ENCODE results near the gene LDAF1. TPM values are rescaled to one million over a fixed set of nuclear protein-coding genes. Genes with fewer than 3 reads are reported as not detected.

LDAF1 gene
- total and polyA plus RNA-seq, 7 experiments from 2014 or later = 8.2 to 21.4 (median 15.8) TPM

GRCh38 chr16:21197112-21197511 is 38.6 kb downstream of the LDAF1 start:
- Mint-ChIP-seq H3K27me3 (peaks cover 5 to 37% (median 10%) of the 10 kb centered on the region in 5 donors), H3K9me3 (peaks cover 0 to 2% (median 0%) of the 10 kb centered on the region in 11 donors), H3K27ac (no peak overlapping the region), H3K4me1 (peaks cover 0 to 6% (median 0%) of the 10 kb centered on the region in 7 donors), H3K36me3 (no peaks in the 10 kb centered on the region), H3K4me3 (no peak overlapping the region)
- ATAC-seq = no peak
- Histone ChIP-seq H3K36me3 (ENCODE audit: control insufficient read depth in 2 of 3, insufficient read depth in 3 of 3, low read length in 3 of 3) (no peaks in the 10 kb centered on the region), H3K4me1 (ENCODE audit: control insufficient read depth in 2 of 2, insufficient read depth in 2 of 2, low read length in 2 of 2) (no peaks in the 10 kb centered on the region), H3K27ac (ENCODE audit: low read depth, low read length) (no peak overlapping the region), H3K4me3 (ENCODE audit: low read length) (no peak overlapping the region), H3K27me3 (ENCODE audit: control insufficient read depth in 2 of 2, insufficient read depth in 2 of 2, low read length in 2 of 2) (no peaks in the 10 kb centered on the region), H3K9me3 (ENCODE audit: control insufficient read depth in 2 of 3, low read length in 3 of 3) (no peaks in the 10 kb centered on the region)
- DNase-seq = no peak
- intact Hi-C loops (cut with micrococcal nuclease) = no loop called here
- ChIA-PET POLR2A (no interaction called here), CTCF (no interaction called here)

DNA sequence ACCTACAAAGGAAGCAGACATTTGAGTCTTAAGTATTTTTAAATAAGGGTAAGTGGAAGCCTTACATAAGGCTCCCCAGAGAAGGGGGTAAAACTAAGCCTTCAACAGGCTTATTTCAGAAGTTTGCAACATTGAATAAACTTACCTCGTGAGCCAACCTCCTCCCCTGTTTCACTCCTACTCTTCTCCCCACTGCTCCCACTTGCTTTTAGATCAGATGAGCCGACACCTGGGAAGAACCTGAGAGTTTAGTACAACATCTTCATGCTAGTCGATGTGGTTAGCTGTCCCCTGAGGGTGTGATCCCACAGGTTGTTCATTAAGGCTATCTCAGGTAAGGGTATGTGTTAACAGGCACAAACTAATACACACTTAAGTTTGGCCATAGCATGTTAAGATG is 39.1 kb downstream of the LDAF1 start:
- Histone ChIP-seq H3K27ac (ENCODE audit: low read depth, low read length) (no peak overlapping the region), H3K9me3 (ENCODE audit: control insufficient read depth in 2 of 3, low read length in 3 of 3) (no peaks in the 10 kb centered on the region), H3K4me1 (ENCODE audit: control insufficient read depth in 2 of 2, insufficient read depth in 2 of 2, low read length in 2 of 2) (no peaks in the 10 kb centered on the region), H3K4me3 (ENCODE audit: low read length) (no peak overlapping the region), H3K36me3 (ENCODE audit: control insufficient read depth in 2 of 3, insufficient read depth in 3 of 3, low read length in 3 of 3) (no peaks in the 10 kb centered on the region), H3K27me3 (ENCODE audit: control insufficient read depth in 2 of 2, insufficient read depth in 2 of 2, low read length in 2 of 2) (no peaks in the 10 kb centered on the region)
- DNase-seq (no peak), ATAC-seq (no peak)
- Mint-ChIP-seq H3K36me3 (no peaks in the 10 kb centered on the region), H3K27ac (no peak overlapping the region), H3K4me1 (peaks cover 0 to 6% (median 0%) of the 10 kb centered on the region in 7 donors), H3K4me3 (no peak overlapping the region), H3K27me3 (peaks cover 5 to 41% (median 10%) of the 10 kb centered on the region in 5 donors), H3K9me3 (peaks cover 0 to 2% (median 0%) of the 10 kb centered on the region in 11 donors)
- ChIA-PET POLR2A (no interaction called here), CTCF (no interaction called here)
- intact Hi-C loops (cut with micrococcal nuclease) = no loop called here

GRCh38 chr16:21199607-21200218 is 41.2 kb downstream of the LDAF1 start:
- CTCF ChIA-PET = no interaction called here
- peaks cover 0 to 1% (median 0%) of the 10 kb centered on the region in 11 donors for H3K9me3 Mint-ChIP-seq
- intact Hi-C loops (cut with micrococcal nuclease) = no loop called here
- DNase-seq (no peak), ATAC-seq (no peak)
- H3K27me3 ChIP-seq (ENCODE audit: control insufficient read depth in 2 of 2, insufficient read depth in 2 of 2, low read length in 2 of 2) = no peaks in the 10 kb centered on the region
- no peaks in the 10 kb centered on the region for H3K4me1 ChIP-seq (ENCODE audit: control insufficient read depth in 2 of 2, insufficient read depth in 2 of 2, low read length in 2 of 2)
- no peaks in the 10 kb centered on the region for H3K36me3 ChIP-seq (ENCODE audit: control insufficient read depth in 2 of 3, insufficient read depth in 3 of 3, low read length in 3 of 3)
- peaks cover 5 to 36% (median 12%) of the 10 kb centered on the region in 5 donors for H3K27me3 Mint-ChIP-seq
- no peak overlapping the region for H3K27ac Mint-ChIP-seq
- no peak overlapping the region for H3K4me3 ChIP-seq (ENCODE audit: low read length)
- no peaks in the 10 kb centered on the region for H3K36me3 Mint-ChIP-seq
- no peak overlapping the region for H3K27ac ChIP-seq (ENCODE audit: low read depth, low read length)
- H3K4me3 Mint-ChIP-seq = no peak overlapping the region
- peaks cover 0 to 2% (median 0%) of the 10 kb centered on the region in 7 donors for H3K4me1 Mint-ChIP-seq
- no peaks in the 10 kb centered on the region for H3K9me3 ChIP-seq (ENCODE audit: control insufficient read depth in 2 of 3, low read length in 3 of 3)
- POLR2A ChIA-PET = no interaction called here

- no peak for DNase-seq
- H3K27me3 ChIP-seq (ENCODE audit: control insufficient read depth in 2 of 2, insufficient read depth in 2 of 2, low read length in 2 of 2) = no peaks in the 10 kb centered on the region
- ATAC-seq = no peak
- no peak overlapping the region for H3K4me3 Mint-ChIP-seq
- H3K9me3 Mint-ChIP-seq = peaks cover 0 to 1% (median 0%) of the 10 kb centered on the region in 11 donors
- ChIA-PET POLR2A (no interaction called here), CTCF (interaction anchor here (0.6 kb wide), 2 partner anchors 10 to 15 kb away, joined by 3 read pairs; no protein-coding TSS in a partner anchor)
- H3K27ac Mint-ChIP-seq = no peak overlapping the region
- H3K36me3 Mint-ChIP-seq = no peaks in the 10 kb centered on the region
- no peaks in the 10 kb centered on the region for H3K4me1 Mint-ChIP-seq
- no peaks in the 10 kb centered on the region for H3K36me3 ChIP-seq (ENCODE audit: control insufficient read depth in 2 of 3, insufficient read depth in 3 of 3, low read length in 3 of 3)
- no peaks in the 10 kb centered on the region for H3K4me1 ChIP-seq (ENCODE audit: control insufficient read depth in 2 of 2, insufficient read depth in 2 of 2, low read length in 2 of 2)
- H3K4me3 ChIP-seq (ENCODE audit: low read length) = no peak overlapping the region
- intact Hi-C loops (cut with micrococcal nuclease) = no loop called here
- H3K27ac ChIP-seq (ENCODE audit: low read depth, low read length) = no peak overlapping the region
- peaks cover 5 to 30% (median 12%) of the 10 kb centered on the region in 5 donors for H3K27me3 Mint-ChIP-seq
- no peaks in the 10 kb centered on the region for H3K9me3 ChIP-seq (ENCODE audit: control insufficient read depth in 2 of 3, low read length in 3 of 3)
Measured at GRCh38 chr16:21203155-21203797, 44.8 kb downstream of the LDAF1 start.

DNA sequence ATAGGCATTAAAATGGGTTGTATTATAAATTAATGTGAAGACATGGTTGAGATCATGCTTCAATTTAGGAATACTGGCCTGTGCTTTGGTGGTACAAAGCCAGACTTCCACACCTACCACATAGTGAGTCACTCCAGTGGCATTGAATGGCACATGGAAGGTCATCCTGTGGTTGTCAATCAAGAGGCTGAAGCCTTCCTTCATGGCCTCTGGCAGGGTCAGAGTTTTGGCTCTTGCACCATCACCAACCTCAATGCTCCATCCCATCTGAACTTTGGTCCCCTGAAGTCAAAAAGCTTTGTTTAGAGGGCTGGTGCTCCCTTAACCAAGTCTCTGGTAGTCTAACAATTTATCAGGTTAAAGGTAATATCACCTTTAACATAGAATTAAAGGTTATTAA is 46.8 kb downstream of the LDAF1 start:
- intact Hi-C loops (cut with micrococcal nuclease) = no loop called here
- Mint-ChIP-seq H3K36me3 (no peaks in the 10 kb centered on the region), H3K9me3 (peaks cover 0 to under 1% (median 0%) of the 10 kb centered on the region in 11 donors), H3K27me3 (peaks cover 0 to 16% (median 11%) of the 10 kb centered on the region in 5 donors), H3K4me1 (no peaks in the 10 kb centered on the region), H3K4me3 (no peak overlapping the region), H3K27ac (no peak overlapping the region)
- H3K9me3 ChIP-seq (ENCODE audit: control insufficient read depth in 2 of 3, low read length in 3 of 3) = no peaks in the 10 kb centered on the region
- no peaks in the 10 kb centered on the region for H3K36me3 ChIP-seq (ENCODE audit: control insufficient read depth in 2 of 3, insufficient read depth in 3 of 3, low read length in 3 of 3)
- POLR2A ChIA-PET = no interaction called here
- DNase-seq (no peak), ATAC-seq (no peak)
- CTCF ChIA-PET = no interaction called here
- H3K27me3 ChIP-seq (ENCODE audit: control insufficient read depth in 2 of 2, insufficient read depth in 2 of 2, low read length in 2 of 2) = no peaks in the 10 kb centered on the region
- no peak overlapping the region for H3K27ac ChIP-seq (ENCODE audit: low read depth, low read length)
- no peak overlapping the region for H3K4me3 ChIP-seq (ENCODE audit: low read length)
- H3K4me1 ChIP-seq (ENCODE audit: control insufficient read depth in 2 of 2, insufficient read depth in 2 of 2, low read length in 2 of 2) = no peaks in the 10 kb centered on the region

DNA sequence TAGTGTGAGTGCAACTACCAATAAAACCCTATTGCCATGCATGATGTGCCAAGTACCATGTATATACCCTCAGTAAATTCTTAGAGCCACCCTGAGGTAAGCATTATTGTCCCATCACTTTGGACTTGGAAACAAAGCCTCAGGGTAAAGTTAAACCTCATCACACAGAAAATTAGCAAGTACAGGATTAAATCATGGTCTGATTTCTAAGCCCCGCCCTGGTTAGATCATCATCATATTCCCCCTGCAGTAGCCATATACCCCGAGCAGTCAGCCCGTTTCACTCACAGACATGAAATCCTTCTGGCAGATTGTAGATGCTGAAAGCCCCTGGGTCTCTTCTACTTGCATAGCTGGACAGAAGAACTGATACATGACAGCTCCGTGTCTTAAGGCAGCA is 48.1 kb downstream of the LDAF1 start:
- ATAC-seq = no peak
- CTCF ChIA-PET = no interaction called here
- no peak overlapping the region for H3K27ac Mint-ChIP-seq
- Histone ChIP-seq H3K27ac (ENCODE audit: low read depth, low read length) (no peak overlapping the region), H3K4me1 (ENCODE audit: control insufficient read depth in 2 of 2, insufficient read depth in 2 of 2, low read length in 2 of 2) (no peaks in the 10 kb centered on the region), H3K4me3 (ENCODE audit: low read length) (no peak overlapping the region), H3K27me3 (ENCODE audit: control insufficient read depth in 2 of 2, insufficient read depth in 2 of 2, low read length in 2 of 2) (no peaks in the 10 kb centered on the region), H3K9me3 (ENCODE audit: control insufficient read depth in 2 of 3, low read length in 3 of 3) (no peaks in the 10 kb centered on the region), H3K36me3 (ENCODE audit: control insufficient read depth in 2 of 3, insufficient read depth in 3 of 3, low read length in 3 of 3) (no peaks in the 10 kb centered on the region)
- intact Hi-C loops (cut with micrococcal nuclease) = no loop called here
- H3K4me3 Mint-ChIP-seq = no peak overlapping the region
- DNase-seq = no peak
- peaks cover 0 to 12% (median 11%) of the 10 kb centered on the region in 5 donors for H3K27me3 Mint-ChIP-seq
- no peaks in the 10 kb centered on the region for H3K4me1 Mint-ChIP-seq
- POLR2A ChIA-PET = no interaction called here
- no peaks in the 10 kb centered on the region for H3K36me3 Mint-ChIP-seq
- H3K9me3 Mint-ChIP-seq = no peaks in the 10 kb centered on the region
